GOT3 (cell line): ENCODE results near the gene SYMPK.
"Not testable (repeated sequence)": the region's sequence is repeated elsewhere in the genome, so short reads cannot be mapped to it uniquely, and the experiment has no call there.

Experiments used
- DNase-seq: peaks from one replicate; lab custom pipeline; 2025; ENCODE audit warnings: mixed read lengths; lab: John Stamatoyannopoulos, UW

SYMPK gene

GRCh38 chr19:45885556-45886426 is 22.8 kb upstream of the SYMPK start, which contains the start of gene IRF2BP1:
IRF2BP1 (minus strand) TSS chr19:45886141; CDS start chr19:45885774, 367 bp downstream.
- DNase-seq = peak; percentile 82

GRCh38 chr19:45884682-45885555 is 22.0 kb upstream of the SYMPK start:
- DNase-seq = no peak

- DNase-seq = no peak
Measured at GRCh38 chr19:45883881-45884681, 21.1 kb upstream of the SYMPK start.

GRCh38 chr19:45883586-45883880 is 20.6 kb upstream of the SYMPK start:
- DNase-seq = no peak

GRCh38 chr19:45882652-45883585 is 20.0 kb upstream of the SYMPK start:
- DNase-seq = peak; percentile 38

- DNase-seq = no peak
Measured at GRCh38 chr19:45881909-45882528, 19.1 kb upstream of the SYMPK start.

GRCh38 chr19:45881082-45881908 is 18.3 kb upstream of the SYMPK start:
- DNase-seq = no peak

GRCh38 chr19:45879971-45880370 is 17.0 kb upstream of the SYMPK start:
- no peak for DNase-seq

GRCh38 chr19:45879055-45879454 is 16.1 kb upstream of the SYMPK start:
- DNase-seq = no peak

GRCh38 chr19:45878043-45878794 is 15.3 kb upstream of the SYMPK start:
- DNase-seq = no peak

GRCh38 chr19:45876411-45877197 is 13.7 kb upstream of the SYMPK start:
- no peak for DNase-seq

GRCh38 chr19:45876161-45876410 is 13.1 kb upstream of the SYMPK start:
- DNase-seq = no peak

GRCh38 chr19:45874620-45874966 is 11.6 kb upstream of the SYMPK start:
- DNase-seq = no peak

GRCh38 chr19:45873219-45873772 is 10.3 kb upstream of the SYMPK start:
- DNase-seq = no peak

GRCh38 chr19:45872095-45872919 is 9.4 kb upstream of the SYMPK start:
- no peak for DNase-seq

- DNase-seq = no peak
Measured at GRCh38 chr19:45870798-45871197, 7.9 kb upstream of the SYMPK start.

- not testable (repeated sequence) for DNase-seq
Measured at GRCh38 chr19:45867241-45867640, 4.3 kb upstream of the SYMPK start.
